Breast epithelium (tissue), 4 donors: ENCODE measurements around the gene ZG16. TPM values are rescaled to one million over a fixed set of nuclear protein-coding genes. Genes with fewer than 3 reads are reported as not detected.

Source experiments
- DNase-seq, 2 donors: peaks; one replicate each; pipeline ENCODE4 v3.0.0-alpha.2; 2019; ENCODE audit warnings: low spot score in 2 of 2
- H3K27ac ChIP-seq, 2 donors: fragments of 200-600 bp; sonication (generic) in 1 of 2; one replicate each; pipeline ENCODE4 v1.5.1; 2016 to 2019; ENCODE audit warnings: mild to moderate bottlenecking in 1 of 2
- H3K27me3 ChIP-seq, 2 donors: fragments of 200-600 bp; sonication (generic) in 1 of 2; one replicate each; pipeline versions ENCODE4 v1.5.1 to v1.6.0; 2017 to 2019; ENCODE audit warnings: control low read depth in 1 of 2, mild to moderate bottlenecking in 1 of 2
- H3K36me3 ChIP-seq: fragments of 200-600 bp; one replicate; pipeline ENCODE4 v1.5.1; 2019
- H3K4me1 ChIP-seq, 2 donors: fragments of 200-600 bp; sonication (generic); one replicate each; pipeline ENCODE4 v1.5.1; 2016 to 2019; ENCODE audit warnings: control low read depth in 1 of 2
- H3K4me3 ChIP-seq, 3 donors: fragments of 200-600 bp; sonication (generic); 1 replicate in 2 of 3; 2 replicates in 1 of 3; pipeline ENCODE4 v1.5.1; 2016 to 2019; ENCODE audit warnings: mild to moderate bottlenecking in 3 of 3, moderate library complexity in 2 of 3
- H3K9me3 ChIP-seq, 2 donors: fragments of 200-600 bp; sonication (generic) in 1 of 2; one replicate each; pipeline ENCODE4 v1.5.1; 2016 to 2019; ENCODE audit warnings: control low read depth in 1 of 2
- CTCF ChIP-seq, 3 donors: fragments of 450-650 bp; IDR thresholded peaks; one replicate each; pipeline ENCODE4 v1.5.1; 2016 to 2017; ENCODE audit warnings: antibody characterized with exemption in 3 of 3, mild to moderate bottlenecking in 3 of 3, moderate library complexity in 3 of 3
- POLR2A ChIP-seq: fragments of 450-650 bp; IDR thresholded peaks from one replicate; pipeline ENCODE4 v1.6.1; 2016; ENCODE audit warnings: antibody characterized with exemption, mild to moderate bottlenecking, moderate library complexity
- POLR2AphosphoS5 ChIP-seq, 3 donors: sonication (generic); formaldehyde crosslinking; IDR thresholded peaks; one replicate each; pipeline ENCODE4 v1.6.1; 2017; ENCODE audit warnings: antibody characterized with exemption in 3 of 3
- intact Hi-C: fragments of 100-400 bp; cut with DNase I; formaldehyde crosslinking; loops from one replicate; pipeline ENCODE4 v1.15.1; 2023; ENCODE audit warnings: low total_unique reads
- total RNA-seq, 3 donors: library from RNA; depleted of rRNA; stranded (reverse); fragments of >200 nt; gene quantifications; one replicate each; pipeline ENCODE4 v1.1.0, GENCODE V29; 2016

ZG16 gene
- total RNA-seq, 3 donors from 2014 or later = 0.33 TPM; not detected in 2

GRCh38 chr16:29804455-29805231 is 26.6 kb downstream of the ZG16 start:
- Histone ChIP-seq H3K9me3 (no peaks in the 10 kb centered on the region), H3K27ac (peak overlapping the region; percentile 98 to 99), H3K4me3 (peak overlapping the region; percentile 83 to 84 (median 83)), H3K27me3 (no peaks in the 10 kb centered on the region), H3K4me1 (peaks cover 5 to 25% of the 10 kb centered on the region in 2 donors), H3K36me3 (no peaks in the 10 kb centered on the region)
- no peak for TF ChIP-seq POLR2A
- TF ChIP-seq CTCF (IDR thresholded peaks at IDR 0.05) = peak in 1 of 3 donors; percentile 4
- intact Hi-C loops = loop anchor here (10.0 kb wide), 1 partner anchor 60 kb away; the partner anchor contains the start of gene CDIPT
- no peak for DNase-seq

DNA sequence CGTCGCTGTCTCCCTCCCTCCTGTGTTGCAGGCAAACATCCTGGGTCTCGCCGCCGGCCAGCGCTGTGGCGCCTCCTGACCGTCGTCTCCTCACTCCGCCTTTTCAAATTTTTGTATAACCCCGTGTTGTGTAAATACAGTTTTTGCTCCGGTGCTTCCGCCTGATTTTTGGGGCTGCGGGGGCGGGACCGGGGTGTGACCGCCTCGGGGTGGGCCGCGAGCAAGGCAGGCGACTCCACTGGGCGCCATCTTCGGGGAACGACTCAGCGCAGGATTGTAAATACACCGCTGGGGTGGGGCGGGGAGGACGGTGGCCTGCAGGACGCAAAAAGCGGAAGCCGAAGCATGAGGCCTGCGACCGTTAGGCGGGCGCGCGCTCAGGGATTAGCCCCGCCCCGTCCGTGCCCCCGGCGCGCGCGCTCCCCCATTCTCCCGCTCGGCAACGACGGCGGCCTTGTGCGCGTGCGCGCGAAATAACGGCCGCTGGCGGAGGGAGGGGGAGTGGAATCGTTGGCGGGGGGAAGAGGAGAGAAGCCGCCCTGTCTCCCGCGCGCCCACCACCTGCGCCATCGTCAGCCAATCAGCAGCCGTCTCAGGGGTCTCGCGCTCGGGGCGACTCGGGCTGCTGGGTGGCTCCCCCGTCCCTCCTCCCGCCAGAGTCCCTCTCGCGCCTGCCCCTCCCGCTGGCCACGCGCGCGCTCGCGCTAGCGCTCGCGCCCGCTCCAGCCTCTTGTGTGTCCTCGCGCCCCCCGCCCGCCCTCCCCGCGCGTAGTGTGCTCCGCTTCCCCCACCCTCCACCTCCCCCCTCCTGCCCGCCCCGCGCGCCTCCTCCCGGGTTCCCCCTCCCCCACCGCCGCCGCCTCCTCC is 27.4 kb downstream of the ZG16 start:
- Histone ChIP-seq H3K27me3 (no peaks in the 10 kb centered on the region), H3K27ac (peak overlapping the region; percentile 98 to 99), H3K4me1 (peaks cover 6 to 27% of the 10 kb centered on the region in 2 donors), H3K9me3 (no peaks in the 10 kb centered on the region), H3K36me3 (no peaks in the 10 kb centered on the region), H3K4me3 (peak overlapping the region; percentile 83 to 84 (median 83))
- peak; percentile 97 to 98 for DNase-seq
- intact Hi-C loops = loop anchor here (10.0 kb wide), 1 partner anchor 59 kb away; the partner anchor contains the start of gene CDIPT
- TF ChIP-seq POLR2A (peak; percentile 93), POLR2AphosphoS5 (IDR thresholded peaks at IDR 0.05) (peak; percentile 96 to 98 (median 96)), CTCF (IDR thresholded peaks at IDR 0.05) (peak in 2 of 3 donors; percentile 13 to 19)

- peak within 1 kb of the TSS; percentile 98 to 99 for H3K27ac ChIP-seq
- DNase-seq = peak in 1 of 2 donors; percentile 93
- TF ChIP-seq POLR2A = no peak
- no peaks in the 10 kb centered on the region for H3K27me3 ChIP-seq
- peak within 1 kb of the TSS; percentile 83 to 84 (median 83) for H3K4me3 ChIP-seq
- H3K36me3 ChIP-seq = no peaks in the 10 kb centered on the region
- intact Hi-C loops = loop anchor here (10.0 kb wide), 1 partner anchor 59 kb away; the partner anchor contains the start of gene CDIPT
- no peaks in the 10 kb centered on the region for H3K9me3 ChIP-seq
- H3K4me1 ChIP-seq = peaks cover 8 to 31% of the 10 kb centered on the region in 2 donors
Observed at GRCh38 chr16:29806099-29806579, 28.1 kb downstream of the ZG16 start, which contains the start of gene MAZ. Gene MAZ, plus strand, starts transcription at chr16:29806529. Its CDS starts 173 bp downstream, at chr16:29806702.

DNA sequence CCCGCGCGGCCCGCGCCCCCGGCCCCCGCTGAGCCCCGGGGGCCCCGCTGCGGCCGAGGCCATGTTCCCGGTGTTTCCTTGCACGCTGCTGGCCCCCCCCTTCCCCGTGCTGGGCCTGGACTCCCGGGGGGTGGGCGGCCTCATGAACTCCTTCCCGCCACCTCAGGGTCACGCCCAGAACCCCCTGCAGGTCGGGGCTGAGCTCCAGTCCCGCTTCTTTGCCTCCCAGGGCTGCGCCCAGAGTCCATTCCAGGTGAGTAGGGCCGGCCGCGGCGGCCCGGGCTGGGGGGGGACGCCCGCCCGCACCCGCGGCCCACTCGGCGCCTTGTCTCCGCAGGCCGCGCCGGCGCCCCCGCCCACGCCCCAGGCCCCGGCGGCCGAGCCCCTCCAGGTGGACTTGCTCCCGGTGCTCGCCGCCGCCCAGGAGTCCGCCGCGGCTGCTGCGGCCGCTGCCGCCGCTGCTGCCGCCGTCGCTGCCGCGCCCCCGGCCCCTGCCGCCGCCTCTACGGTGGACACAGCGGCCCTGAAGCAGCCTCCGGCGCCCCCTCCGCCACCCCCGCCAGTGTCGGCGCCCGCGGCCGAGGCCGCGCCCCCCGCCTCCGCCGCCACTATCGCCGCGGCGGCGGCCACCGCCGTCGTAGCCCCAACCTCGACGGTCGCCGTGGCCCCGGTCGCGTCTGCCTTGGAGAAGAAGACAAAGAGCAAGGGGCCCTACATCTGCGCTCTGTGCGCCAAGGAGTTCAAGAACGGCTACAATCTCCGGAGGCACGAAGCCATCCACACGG is 28.8 kb downstream of the ZG16 start:
- peaks cover 8 to 31% of the 10 kb centered on the region in 2 donors for H3K4me1 ChIP-seq
- intact Hi-C loops = loop anchor here (10.0 kb wide), 1 partner anchor 58 kb away; the partner anchor contains the start of gene CDIPT
- H3K27ac ChIP-seq = peak overlapping the region; percentile 89 to 99
- no peaks in the 10 kb centered on the region for H3K27me3 ChIP-seq
- DNase-seq = no peak
- H3K9me3 ChIP-seq = no peaks in the 10 kb centered on the region
- no peaks in the 10 kb centered on the region for H3K36me3 ChIP-seq
- no peak for TF ChIP-seq POLR2A
- TF ChIP-seq POLR2AphosphoS5 (IDR thresholded peaks at IDR 0.05) = no peak
- TF ChIP-seq CTCF (IDR thresholded peaks at IDR 0.05) = no peak
- peak overlapping the region; percentile 63 to 84 (median 83) for H3K4me3 ChIP-seq
